ENCODE results near the gene CTNNA3. TPM values are rescaled to one million over a fixed set of nuclear protein-coding genes. Genes with fewer than 3 reads are reported as not detected.

The CTNNA3 gene
- total and polyA plus RNA-seq, 2 of the 4 experiments (the other 2 are of a cell fraction), result 0.19 to 0.90 TPM

- Histone ChIP-seq H4K91ac (ENCODE audit: insufficient read depth, low read depth, low read length) (peak overlapping the region; percentile 62), H3K4me1 (ENCODE audit: control insufficient read depth, insufficient read depth, low read length) (peaks cover 11% of the 10 kb centered on the region), H2AK5ac (ENCODE audit: low read depth, low read length) (0 out of 2 replicates have a peak overlapping the region, but pooled peaks have one; percentile 69), H2BK120ac (ENCODE audit: low read depth, low read length) (peak overlapping the region; percentile 62), H3K9me1 (ENCODE audit: insufficient read depth, low read length) (peaks cover 10% of the 10 kb centered on the region), H3K18ac (ENCODE audit: low read depth, low read length) (peak overlapping the region; percentile 82; the same call in 1 of the 2 replicates), H4K8ac (ENCODE audit: low read depth in 2 of 2, low read length in 2 of 2) (peak overlapping the region; percentile 1 to 54; a peak in 2 of 4 replicates), H3K56ac (ENCODE audit: extremely low read depth, insufficient read depth, low read length) (peak overlapping the region; percentile 61), H3K23ac (ENCODE audit: low read depth, low read length) (0 out of 2 replicates have a peak overlapping the region, but pooled peaks have one; percentile 39), H2AFZ (replicated peaks; ENCODE audit: low read length, poor library complexity) (peak overlapping the region; percentile 70), H2AK9ac (replicated peaks; ENCODE audit: low read depth, low read length, poor library complexity) (no peak overlapping the region), H3K9ac (ENCODE audit: low read depth, low read length) (no peak overlapping the region), H2BK5ac (ENCODE audit: low read depth, low read length, poor library complexity, severe bottlenecking) (peak overlapping the region; percentile 94), H4K20me1 (ENCODE audit: insufficient read depth, low read length) (no peaks in the 10 kb centered on the region), H3K14ac (replicated peaks; ENCODE audit: low read depth, low read length) (peak overlapping the region; percentile 68; the same call in 1 of the 2 replicates), H3K9me3 (ENCODE audit: control insufficient read depth, insufficient read depth, low read length) (no peaks in the 10 kb centered on the region), H3K36me3 (ENCODE audit: control insufficient read depth, insufficient read depth, low read length) (no peaks in the 10 kb centered on the region), H2BK15ac (ENCODE audit: low read depth, low read length) (peak overlapping the region; percentile 63; the same call in 1 of the 3 replicates), H3K4me2 (ENCODE audit: low read depth, low read length) (peak overlapping the region; percentile 76; the same call in 1 of the 2 replicates), H3K27me3 (ENCODE audit: control insufficient read depth, insufficient read depth, low read length) (no peaks in the 10 kb centered on the region), H3K4ac (ENCODE audit: low read depth, low read length) (peak overlapping the region; percentile 73), H3K27ac (ENCODE audit: insufficient read depth, low read length) (peak overlapping the region; percentile 55; the same call in 1 of the 2 replicates), H2BK20ac (ENCODE audit: low read depth, low read length) (peak overlapping the region; percentile 64), H3K4me3 (ENCODE audit: insufficient read depth, low read depth, low read length) (no peak overlapping the region), H3K79me1 (ENCODE audit: low read depth in 1 of 2, low read length in 2 of 2) (no peaks in the 10 kb centered on the region), H4K5ac (ENCODE audit: low read depth, low read length) (peak overlapping the region; percentile 52; the same call in 1 of the 2 replicates)
- peak; percentile 92 for DNase-seq
- TF ChIP-seq FOS (IDR thresholded peaks at IDR 0.05; ENCODE audit: low read depth, low read length), result 0 out of 2 replicates have a peak, but pooled peaks have one; percentile 29
- no peak for TF ChIP-seq USF2 (IDR thresholded peaks at IDR 0.05; ENCODE audit: low read depth, low read length)
- TF ChIP-seq CHD1 (IDR thresholded peaks at IDR 0.05; ENCODE audit: low read depth, low read length), result no peak
- TF ChIP-seq CEBPB (IDR thresholded peaks at IDR 0.05; ENCODE audit: low read depth, low read length), result no peak
- no peak for TF ChIP-seq SMC3 (IDR thresholded peaks at IDR 0.05; ENCODE audit: low read depth, low read length)
- peak; percentile 18; the same call in 1 of the 2 replicates for TF ChIP-seq MAZ (IDR thresholded peaks at IDR 0.05; ENCODE audit: borderline replicate concordance, low read depth, low read length)
- TF ChIP-seq RCOR1 (IDR thresholded peaks at IDR 0.05; ENCODE audit: insufficient replicate concordance, low read length), result no peak
- TF ChIP-seq NFE2L2 (IDR thresholded peaks at IDR 0.05; ENCODE audit: low read depth, low read length), result no peak
- TF ChIP-seq MXI1 (IDR thresholded peaks at IDR 0.05; ENCODE audit: borderline replicate concordance, low read depth, low read length), result no peak
- TF ChIP-seq ELK1 (IDR thresholded peaks at IDR 0.05; ENCODE audit: borderline replicate concordance, low read depth, low read length), result no peak
- no peak for TF ChIP-seq RAD21 (IDR thresholded peaks at IDR 0.05; ENCODE audit: low read length)
- TF ChIP-seq CTCF (conservative IDR thresholded peaks at IDR 0.05; ENCODE audit: low read depth, low read length), result no peak
- no peak for TF ChIP-seq MAFK (IDR thresholded peaks at IDR 0.05; ENCODE audit: low read depth, low read length)
- TF ChIP-seq POLR2A (IDR thresholded peaks at IDR 0.05; ENCODE audit: low read depth, low read length), result no peak
- TF ChIP-seq RFX5 (IDR thresholded peaks at IDR 0.05; ENCODE audit: low read depth, low read length), result no peak
- TF ChIP-seq BHLHE40 (IDR thresholded peaks at IDR 0.05; ENCODE audit: low read depth, low read length), result peak; percentile 18; the same call in 1 of the 2 replicates
- ChIA-PET POLR2A (ENCODE audit: unreplicated experiment) (no interaction called here), CTCF (no interaction called here)
- ATAC-seq (ENCODE audit: low read depth), result peak; percentile 77
- BruUV-seq (replicated peaks), result no TSS peak
- dilution Hi-C loops (cut with HindIII; ENCODE audit: low sequenced_read_pairs, unreplicated experiment) (no loop called here), intact Hi-C loops (cut with micrococcal nuclease) (no loop called here), in situ Hi-C loops (cut with MboI; ENCODE audit: low sequenced_read_pairs) (no loop called here)
- WGBS, 2 experiments (ENCODE audit: extremely low coverage in 2 of 2, insufficient read length in 1 of 2), result 28% methylated on average over 2 of the region's 3 CpGs; no CpG with 5 or more reads in 1 of the 2 experiments
Measured at GRCh38 chr10:67606572-67606971, 89.4 kb downstream of the CTNNA3 start.
